Measurements from ENCODE around the gene KCNIP4. TPM values are rescaled to one million over a fixed set of nuclear protein-coding genes. Genes with fewer than 3 reads are reported as not detected.

KCNIP4 gene
- polyA plus RNA-seq, 3 donors = 0.09 to 0.25 TPM; not detected in 1

DNA sequence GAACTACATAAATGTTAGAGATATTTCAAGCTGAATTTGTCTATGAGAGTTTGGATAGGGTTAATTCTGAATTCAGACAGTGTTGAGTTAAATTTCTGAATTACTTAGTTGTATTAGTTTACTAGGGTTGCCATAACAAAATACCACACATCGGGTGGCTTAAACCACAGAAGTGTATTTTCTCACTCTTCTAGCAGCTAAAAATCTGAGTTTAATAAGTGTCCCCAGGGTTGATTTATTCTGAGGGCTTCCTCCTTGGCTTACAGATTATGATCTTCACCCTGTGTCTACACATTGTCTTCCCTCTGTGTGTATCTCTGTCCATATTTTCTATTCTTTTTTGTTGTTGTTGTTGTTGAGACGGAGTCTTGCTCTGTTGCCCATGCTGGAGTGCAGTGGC, 929.8 kb downstream of the KCNIP4 start:
- Histone ChIP-seq H3K9ac (ENCODE audit: insufficient read depth, low read length, poor library complexity, severe bottlenecking) (no peak overlapping the region), H3K36me3 (replicated peaks in 1 of 2; ENCODE audit: control insufficient read depth in 1 of 2, insufficient read depth in 2 of 2, low read length in 2 of 2) (no peaks in the 10 kb centered on the region), H3K4me2 (replicated peaks; ENCODE audit: extremely low read depth, low read length, poor library complexity, severe bottlenecking) (no peak overlapping the region), H3K27ac (ENCODE audit: low read depth in 1 of 2, low read length in 2 of 2) (no peak overlapping the region), H3K9me3 (replicated peaks in 1 of 2; ENCODE audit: control insufficient read depth in 1 of 2, insufficient read depth in 1 of 2, low read length in 2 of 2) (peaks cover 0 to 12% of the 10 kb centered on the region in 2 donors), H3K4me3 (replicated peaks in 1 of 3; ENCODE audit: low read depth in 2 of 3, low read length in 3 of 3) (no peak overlapping the region), H3K27me3 (ENCODE audit: control insufficient read depth in 2 of 2, insufficient read depth in 2 of 2, low read length in 2 of 2) (no peaks in the 10 kb centered on the region), H4K20me1 (ENCODE audit: insufficient read depth, low read length) (no peaks in the 10 kb centered on the region), H2AFZ (ENCODE audit: insufficient read depth, low read depth, low read length, poor library complexity, severe bottlenecking) (no peak overlapping the region), H3K79me2 (ENCODE audit: insufficient read depth, low read length) (no peaks in the 10 kb centered on the region), H3K4me1 (ENCODE audit: control insufficient read depth in 1 of 2, insufficient read depth in 2 of 2, low read length in 2 of 2) (no peaks in the 10 kb centered on the region)
- intact Hi-C loops (cut with micrococcal nuclease) = no loop called here
- no peaks in the 10 kb centered on the region for H3K36me3 Mint-ChIP-seq
- TF ChIP-seq, protein P1, sequence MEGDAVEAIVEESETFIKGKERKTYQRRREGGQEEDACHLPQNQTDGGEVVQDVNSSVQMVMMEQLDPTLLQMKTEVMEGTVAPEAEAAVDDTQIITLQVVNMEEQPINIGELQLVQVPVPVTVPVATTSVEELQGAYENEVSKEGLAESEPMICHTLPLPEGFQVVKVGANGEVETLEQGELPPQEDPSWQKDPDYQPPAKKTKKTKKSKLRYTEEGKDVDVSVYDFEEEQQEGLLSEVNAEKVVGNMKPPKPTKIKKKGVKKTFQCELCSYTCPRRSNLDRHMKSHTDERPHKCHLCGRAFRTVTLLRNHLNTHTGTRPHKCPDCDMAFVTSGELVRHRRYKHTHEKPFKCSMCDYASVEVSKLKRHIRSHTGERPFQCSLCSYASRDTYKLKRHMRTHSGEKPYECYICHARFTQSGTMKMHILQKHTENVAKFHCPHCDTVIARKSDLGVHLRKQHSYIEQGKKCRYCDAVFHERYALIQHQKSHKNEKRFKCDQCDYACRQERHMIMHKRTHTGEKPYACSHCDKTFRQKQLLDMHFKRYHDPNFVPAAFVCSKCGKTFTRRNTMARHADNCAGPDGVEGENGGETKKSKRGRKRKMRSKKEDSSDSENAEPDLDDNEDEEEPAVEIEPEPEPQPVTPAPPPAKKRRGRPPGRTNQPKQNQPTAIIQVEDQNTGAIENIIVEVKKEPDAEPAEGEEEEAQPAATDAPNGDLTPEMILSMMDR (IDR thresholded peaks at IDR 0.05) = no peak
- H3K4me3 Mint-ChIP-seq = no peak overlapping the region
- no CpG with 5 or more reads among the region's 2 CpGs for WGBS (ENCODE audit: insufficient coverage)
- no peaks in the 10 kb centered on the region for H3K27me3 Mint-ChIP-seq (ENCODE audit: low read depth in 3 of 3)
- H3K4me1 Mint-ChIP-seq = no peaks in the 10 kb centered on the region
- no peak for DNase-seq
- H3K27ac Mint-ChIP-seq = no peak overlapping the region
- H3K9me3 Mint-ChIP-seq = peaks cover 0 to 15% (median 2%) of the 10 kb centered on the region in 7 donors

DNA sequence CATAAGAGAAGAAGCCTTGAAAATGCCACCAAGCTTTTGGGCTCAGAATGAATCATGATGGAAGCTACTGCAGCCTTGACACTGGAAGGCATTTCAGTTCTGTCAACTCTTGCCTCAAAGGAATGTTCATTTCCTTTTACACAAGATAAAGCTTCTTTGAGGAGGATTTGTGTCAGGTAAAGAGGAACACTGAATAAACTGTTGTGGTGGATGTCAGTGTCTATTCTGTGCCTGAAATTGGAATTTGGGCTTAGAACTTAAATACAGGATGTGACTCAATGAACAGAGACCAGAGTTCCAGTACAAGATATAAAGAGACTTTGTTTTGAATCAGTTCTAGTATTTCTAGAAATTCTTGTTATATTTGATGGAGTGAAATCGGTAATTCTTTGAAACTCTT, 935.1 kb downstream of the KCNIP4 start:
- Histone ChIP-seq H3K27me3 (ENCODE audit: control insufficient read depth in 2 of 2, insufficient read depth in 2 of 2, low read length in 2 of 2) (no peaks in the 10 kb centered on the region), H3K36me3 (replicated peaks in 1 of 2; ENCODE audit: control insufficient read depth in 1 of 2, insufficient read depth in 2 of 2, low read length in 2 of 2) (no peaks in the 10 kb centered on the region), H2AFZ (ENCODE audit: insufficient read depth, low read depth, low read length, poor library complexity, severe bottlenecking) (no peak overlapping the region), H3K79me2 (ENCODE audit: insufficient read depth, low read length) (no peaks in the 10 kb centered on the region), H3K4me1 (ENCODE audit: control insufficient read depth in 1 of 2, insufficient read depth in 2 of 2, low read length in 2 of 2) (no peaks in the 10 kb centered on the region), H3K4me3 (replicated peaks in 1 of 3; ENCODE audit: low read depth in 2 of 3, low read length in 3 of 3) (no peak overlapping the region), H3K27ac (ENCODE audit: low read depth in 1 of 2, low read length in 2 of 2) (no peak overlapping the region), H3K9me3 (replicated peaks in 1 of 2; ENCODE audit: control insufficient read depth in 1 of 2, insufficient read depth in 1 of 2, low read length in 2 of 2) (peaks cover 0 to 8% of the 10 kb centered on the region in 2 donors), H4K20me1 (ENCODE audit: insufficient read depth, low read length) (no peaks in the 10 kb centered on the region), H3K9ac (ENCODE audit: insufficient read depth, low read length, poor library complexity, severe bottlenecking) (no peak overlapping the region), H3K4me2 (replicated peaks; ENCODE audit: extremely low read depth, low read length, poor library complexity, severe bottlenecking) (no peak overlapping the region)
- Mint-ChIP-seq H3K27me3 (ENCODE audit: low read depth in 3 of 3) (no peaks in the 10 kb centered on the region), H3K4me3 (no peak overlapping the region), H3K4me1 (no peaks in the 10 kb centered on the region), H3K36me3 (no peaks in the 10 kb centered on the region), H3K9me3 (peaks cover 0 to 17% (median 3%) of the 10 kb centered on the region in 7 donors), H3K27ac (no peak overlapping the region)
- WGBS (ENCODE audit: insufficient coverage) = no CpG with 5 or more reads among the region's 1 CpG
- intact Hi-C loops (cut with micrococcal nuclease) = no loop called here
- DNase-seq = no peak
- TF ChIP-seq, protein P1 (IDR thresholded peaks at IDR 0.05) = no peak

All from CD14-positive monocyte (primary cell).